Sigmoid colon (tissue), 7 donors: Measurements from ENCODE around the gene ALKBH5. TPM values are rescaled to one million over a fixed set of nuclear protein-coding genes. Genes with fewer than 3 reads are reported as not detected.

Experiments
- DNase-seq: peaks from one replicate; pipeline ENCODE4 v3.0.0-alpha.2; 2019
- H3K27ac ChIP-seq, 4 donors: fragments of 200-600 bp; sonication (generic); one replicate each; pipeline ENCODE4 v1.5.1; 2016 to 2019; ENCODE audit warnings: mild to moderate bottlenecking in 1 of 4
- H3K27me3 ChIP-seq, 3 donors: fragments of 200-600 bp; sonication (generic); one replicate each; pipeline ENCODE4 v1.5.1; 2019; ENCODE audit warnings: mild to moderate bottlenecking in 1 of 3
- H3K36me3 ChIP-seq, 4 donors: fragments of 200-600 bp; sonication (generic); one replicate each; pipeline ENCODE4 v1.5.1; 2016 to 2019
- H3K4me1 ChIP-seq, 4 donors: fragments of 200-600 bp; sonication (generic); one replicate each; pipeline ENCODE4 v1.5.1; 2017 to 2019
- H3K4me3 ChIP-seq, 4 donors: fragments of 200-600 bp; sonication (generic); one replicate each; pipeline ENCODE4 v1.5.1; 2017 to 2019; ENCODE audit warnings: mild to moderate bottlenecking in 2 of 4, moderate library complexity in 1 of 4
- H3K9me3 ChIP-seq, 4 donors: fragments of 200-600 bp in 3 of 4; sonication (generic) in 3 of 4; one replicate each; pipeline versions ENCODE4 v1.5.1 to v1.6.1; 2013 to 2019
- EP300 ChIP-seq, 4 donors: sonication (generic); formaldehyde crosslinking; IDR thresholded peaks; one replicate each; pipeline ENCODE4 v1.6.1; 2017; ENCODE audit warnings: antibody characterized with exemption in 4 of 4
- POLR2A ChIP-seq, 2 donors: fragments of 450-650 bp; IDR thresholded peaks; one replicate each; pipeline ENCODE4 v1.6.1; 2016; ENCODE audit warnings: antibody characterized with exemption in 2 of 2, mild to moderate bottlenecking in 2 of 2, moderate library complexity in 2 of 2
- POLR2AphosphoS5 ChIP-seq, 4 donors: sonication (generic); formaldehyde crosslinking; IDR thresholded peaks; one replicate each; pipeline ENCODE4 v1.6.1; 2017; ENCODE audit warnings: antibody characterized with exemption in 4 of 4
- WGBS, 2 donors: extraction: QIAGEN DNeasy Blood & Tissue Kit; methylation state at CpG; one replicate each; pipeline ENCODE4 v1.1.7; 2013; 5-methylcytosine and 5-hydroxymethylcytosine counted together
- intact Hi-C: fragments of 100-400 bp; cut with DNase I; formaldehyde crosslinking; loops from one replicate; pipeline ENCODE4 v1.15.1; 2023
- polyA plus RNA-seq, 3 donors: library from polyadenylated mRNA; stranded (reverse); fragments of 200-250 nt; gene quantifications; one replicate each; pipeline ENCODE4 v1.2.3, GENCODE V29; 2013
- total RNA-seq, 4 donors: library from RNA; depleted of rRNA; stranded (reverse); fragments of >200 nt; gene quantifications; one replicate each; pipeline ENCODE4 v1.1.0, GENCODE V29; 2016
- TF ChIP-seq, protein P1 (sequence below), 4 experiments: fragments of 450-650 bp in 3 of 4; fragments of 200-600 bp in 1 of 4; IDR thresholded peaks; one replicate each; pipeline ENCODE4 v1.5.1; 2016 to 2019; ENCODE audit warnings: antibody characterized with exemption in 4 of 4, mild to moderate bottlenecking in 3 of 4, moderate library complexity in 2 of 4
- donor health status: healthy with polysubstance abuse.
- donor health status: Bipolar disorder and iron deficiency.
- donor health status: healthy.

Gene ALKBH5
- total and polyA plus RNA-seq, 7 donors: 36.6 to 109 (median 100) TPM

DNA sequence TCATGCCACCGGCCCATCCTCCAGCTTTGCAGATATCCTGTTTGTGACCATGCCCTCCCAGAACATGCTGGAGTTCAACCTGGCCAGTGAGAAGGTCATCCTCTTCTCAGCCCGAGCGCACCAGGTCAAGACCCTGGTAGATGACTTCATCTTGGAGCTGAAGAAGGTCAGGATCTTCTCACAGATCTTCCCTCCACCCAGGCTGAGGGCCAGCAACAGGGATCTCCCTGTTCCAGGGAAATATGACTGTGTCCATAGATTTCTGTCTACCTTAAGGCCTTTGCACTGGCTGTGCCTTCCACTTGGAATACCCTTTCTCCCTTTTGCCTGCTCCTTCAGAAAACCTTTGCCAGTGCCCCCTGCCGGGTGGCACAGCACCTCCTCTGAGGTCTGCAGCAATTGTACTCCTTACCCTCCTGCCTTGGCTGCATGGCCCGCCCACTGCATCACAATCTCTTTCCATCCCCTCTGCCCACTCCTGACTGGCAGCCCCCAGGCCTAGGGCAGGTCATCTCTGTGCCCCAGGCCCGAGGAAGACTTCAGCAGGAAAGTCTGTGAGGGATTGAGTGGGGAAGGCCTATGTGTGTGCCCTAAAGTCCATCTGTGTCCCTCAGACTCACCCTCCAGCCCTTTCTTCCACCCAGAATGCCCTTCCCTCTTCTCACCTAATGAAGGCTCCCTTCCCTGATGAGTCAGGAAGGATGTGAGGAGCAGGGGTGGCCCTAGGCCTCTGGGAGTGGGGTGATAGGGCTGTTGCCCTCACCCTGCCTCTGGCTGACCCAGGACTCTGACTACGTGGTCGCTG is 27.3 kb upstream of the ALKBH5 start:
- Histone ChIP-seq H3K27ac (peak overlapping the region in 1 of 4 donors; percentile 27), H3K4me3 (no peak overlapping the region), H3K4me1 (peaks cover 0 to 23% (median 12%) of the 10 kb centered on the region in 4 donors), H3K9me3 (no peaks in the 10 kb centered on the region), H3K36me3 (no peaks in the 10 kb centered on the region), H3K27me3 (no peaks in the 10 kb centered on the region)
- DNase-seq: no peak
- WGBS, 2 donors: 79 to 81% methylated on average over 8 of the region's 8 CpGs
- intact Hi-C loops: no loop called here
- TF ChIP-seq, protein P1, sequence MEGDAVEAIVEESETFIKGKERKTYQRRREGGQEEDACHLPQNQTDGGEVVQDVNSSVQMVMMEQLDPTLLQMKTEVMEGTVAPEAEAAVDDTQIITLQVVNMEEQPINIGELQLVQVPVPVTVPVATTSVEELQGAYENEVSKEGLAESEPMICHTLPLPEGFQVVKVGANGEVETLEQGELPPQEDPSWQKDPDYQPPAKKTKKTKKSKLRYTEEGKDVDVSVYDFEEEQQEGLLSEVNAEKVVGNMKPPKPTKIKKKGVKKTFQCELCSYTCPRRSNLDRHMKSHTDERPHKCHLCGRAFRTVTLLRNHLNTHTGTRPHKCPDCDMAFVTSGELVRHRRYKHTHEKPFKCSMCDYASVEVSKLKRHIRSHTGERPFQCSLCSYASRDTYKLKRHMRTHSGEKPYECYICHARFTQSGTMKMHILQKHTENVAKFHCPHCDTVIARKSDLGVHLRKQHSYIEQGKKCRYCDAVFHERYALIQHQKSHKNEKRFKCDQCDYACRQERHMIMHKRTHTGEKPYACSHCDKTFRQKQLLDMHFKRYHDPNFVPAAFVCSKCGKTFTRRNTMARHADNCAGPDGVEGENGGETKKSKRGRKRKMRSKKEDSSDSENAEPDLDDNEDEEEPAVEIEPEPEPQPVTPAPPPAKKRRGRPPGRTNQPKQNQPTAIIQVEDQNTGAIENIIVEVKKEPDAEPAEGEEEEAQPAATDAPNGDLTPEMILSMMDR (IDR thresholded peaks at IDR 0.05): no peak
- TF ChIP-seq POLR2AphosphoS5 (IDR thresholded peaks at IDR 0.05) (no peak), POLR2A (IDR thresholded peaks at IDR 0.05) (no peak), EP300 (IDR thresholded peaks at IDR 0.05) (no peak)

DNA sequence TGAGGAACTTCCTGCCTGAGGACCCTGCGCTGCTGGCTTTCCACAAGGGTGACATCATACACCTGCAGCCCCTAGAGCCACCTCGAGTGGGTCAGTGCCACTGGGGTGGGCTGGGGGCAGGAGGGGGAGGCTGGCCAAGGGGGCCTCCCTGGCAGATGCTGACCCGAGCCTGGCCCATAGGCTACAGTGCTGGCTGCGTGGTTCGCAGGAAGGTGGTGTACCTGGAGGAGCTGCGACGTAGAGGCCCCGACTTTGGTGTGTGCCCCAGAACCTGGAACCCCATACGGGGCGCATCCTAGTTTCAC is 26.7 kb upstream of the ALKBH5 start:
- Histone ChIP-seq H3K36me3 (no peaks in the 10 kb centered on the region), H3K27me3 (no peaks in the 10 kb centered on the region), H3K27ac (peak overlapping the region in 1 of 4 donors; percentile 67), H3K9me3 (no peaks in the 10 kb centered on the region), H3K4me3 (no peak overlapping the region), H3K4me1 (peaks cover 0 to 23% (median 12%) of the 10 kb centered on the region in 4 donors)
- 90 to 92% methylated on average over 10 of the region's 10 CpGs for WGBS, 2 donors
- intact Hi-C loops: no loop called here
- DNase-seq: no peak
- TF ChIP-seq, protein P1 (IDR thresholded peaks at IDR 0.05): no peak
- no peak for TF ChIP-seq POLR2AphosphoS5 (IDR thresholded peaks at IDR 0.05)
- no peak for TF ChIP-seq POLR2A (IDR thresholded peaks at IDR 0.05)
- TF ChIP-seq EP300 (IDR thresholded peaks at IDR 0.05): no peak

DNA sequence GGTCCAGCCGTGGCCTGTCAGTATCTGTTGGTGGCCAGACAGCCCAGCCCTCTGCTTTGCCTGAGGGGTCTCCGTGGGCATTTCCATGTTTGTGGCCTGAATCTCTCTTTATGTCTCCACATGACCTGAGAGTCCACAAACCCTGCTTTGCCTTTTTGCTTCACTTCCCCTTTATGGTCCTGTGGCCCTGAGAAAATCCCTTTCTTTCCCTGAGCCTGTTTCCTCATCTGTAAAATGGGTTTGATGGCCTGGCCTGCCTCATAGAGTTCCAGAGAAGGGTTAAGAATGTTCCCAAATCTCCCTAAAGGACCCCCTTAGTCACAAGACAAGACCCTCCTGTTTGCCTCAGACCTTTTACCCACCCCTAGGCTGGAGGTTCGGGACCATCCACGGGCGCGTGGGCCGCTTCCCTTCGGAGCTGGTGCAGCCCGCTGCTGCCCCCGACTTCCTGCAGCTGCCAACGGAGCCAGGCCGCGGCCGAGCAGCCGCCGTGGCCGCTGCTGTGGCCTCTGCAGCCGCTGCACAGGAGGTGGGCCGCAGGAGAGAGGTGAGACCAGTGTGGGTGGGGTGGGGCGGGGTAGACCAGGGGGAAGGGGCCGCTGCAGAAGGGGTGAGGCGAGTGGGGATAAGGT is 26.2 kb upstream of the ALKBH5 start:
- 74 to 81% methylated on average over 22 of the region's 22 CpGs for WGBS, 2 donors
- Histone ChIP-seq H3K27ac (peak overlapping the region in 3 of 4 donors; percentile 50 to 67 (median 60)), H3K4me1 (peaks cover 0 to 23% (median 12%) of the 10 kb centered on the region in 4 donors), H3K9me3 (no peaks in the 10 kb centered on the region), H3K4me3 (peak overlapping the region in 1 of 4 donors; percentile 53), H3K27me3 (no peaks in the 10 kb centered on the region), H3K36me3 (no peaks in the 10 kb centered on the region)
- TF ChIP-seq, protein P1 (IDR thresholded peaks at IDR 0.05): no peak
- TF ChIP-seq POLR2AphosphoS5 (IDR thresholded peaks at IDR 0.05) (no peak), EP300 (IDR thresholded peaks at IDR 0.05) (no peak), POLR2A (IDR thresholded peaks at IDR 0.05) (no peak)
- intact Hi-C loops: no loop called here
- DNase-seq: no peak

DNA sequence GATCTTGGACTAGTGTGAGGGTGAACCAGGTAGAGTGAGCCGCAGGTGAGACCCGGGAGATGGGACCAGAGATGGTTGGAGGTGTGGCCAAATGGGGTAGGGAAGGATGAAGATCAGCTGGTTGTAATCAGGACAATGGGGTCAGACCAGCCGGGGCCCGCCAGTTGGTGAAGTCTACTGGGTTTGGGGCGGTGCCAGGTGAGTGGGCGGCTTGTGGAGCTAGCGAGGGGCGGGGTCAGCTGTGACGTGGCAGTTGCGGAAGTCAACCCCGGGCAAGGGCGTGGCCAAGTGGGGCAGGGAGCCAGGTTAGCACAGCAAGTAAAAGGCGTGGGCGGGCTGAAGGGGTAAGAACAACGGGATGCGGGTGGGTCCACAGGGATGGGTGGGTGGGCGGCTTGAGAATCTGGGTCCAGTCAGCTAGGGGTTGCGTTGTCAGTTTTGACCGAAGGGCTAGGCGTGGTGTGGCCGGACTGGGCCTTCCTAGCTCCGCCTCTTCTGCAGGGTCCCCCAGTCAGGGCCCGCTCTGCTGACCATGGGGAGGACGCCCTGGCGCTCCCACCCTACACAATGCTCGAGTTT is 25.5 kb upstream of the ALKBH5 start:
- Histone ChIP-seq H3K27me3 (no peaks in the 10 kb centered on the region), H3K36me3 (no peaks in the 10 kb centered on the region), H3K4me1 (peaks cover 0 to 20% (median 11%) of the 10 kb centered on the region in 4 donors), H3K4me3 (peak overlapping the region; percentile 23 to 53 (median 46)), H3K27ac (peak overlapping the region; percentile 38 to 67 (median 55)), H3K9me3 (no peaks in the 10 kb centered on the region)
- 2 to 6% methylated on average over 26 of the region's 26 CpGs for WGBS, 2 donors
- peak; percentile 96 for DNase-seq
- intact Hi-C loops: no loop called here
- TF ChIP-seq EP300 (IDR thresholded peaks at IDR 0.05) (no peak), POLR2AphosphoS5 (IDR thresholded peaks at IDR 0.05) (peak in 1 of 4 donors; percentile 31)

- no peaks in the 10 kb centered on the region for H3K36me3 ChIP-seq
- WGBS, 2 donors: 82% methylated on average over 3 of the region's 3 CpGs
- peaks cover 0 to 17% (median 8%) of the 10 kb centered on the region in 4 donors for H3K4me1 ChIP-seq
- no peaks in the 10 kb centered on the region for H3K9me3 ChIP-seq
- no peaks in the 10 kb centered on the region for H3K27me3 ChIP-seq
- no peak for TF ChIP-seq POLR2A (IDR thresholded peaks at IDR 0.05)
- no peak overlapping the region for H3K4me3 ChIP-seq
- intact Hi-C loops: no loop called here
- no peak for DNase-seq
- H3K27ac ChIP-seq: no peak overlapping the region
These were observed 24.0 kb upstream of the ALKBH5 start for GRCh38 chr17:18159551-18160120.
